Caco-2 (cell line): Measurements from ENCODE around the gene LYZL6. TPM values are rescaled to one million over a fixed set of nuclear protein-coding genes. Genes with fewer than 3 reads are reported as not detected.

ENCODE experiments used
- BruUV-seq: library from RNA; stranded (reverse); fragments of 400-500 nt; replicated peaks from 2 replicates; lab custom pipeline; 2021; lab: Mats Ljungman, UMichigan
- CTCF ChIA-PET: fragments of 300-600 bp; sonication (Branson Sonifier 250); formaldehyde crosslinking; loops from one replicate; lab custom pipeline; 2022; ENCODE audit warnings: antibody characterized with exemption; lab: Charles Lee
- POLR2A ChIA-PET: fragments of 300-600 bp; sonication (Branson Sonifier 250); formaldehyde crosslinking; loops from one replicate; lab custom pipeline; 2022; ENCODE audit warnings: antibody characterized with exemption; lab: Charles Lee
- DNase-seq, 2 experiments: peaks; one replicate each; pipeline versions ENCODE4 v3.0.0 to v3.0.0-alpha.2; 2020 to 2022
- H3K27me3 ChIP-seq: replicated peaks from 2 replicates; pipeline ENCODE4 v1.6.0; 2011; ENCODE audit warnings: low read length; ENCODE audit not compliant: control insufficient read depth, insufficient read depth
- H3K36me3 ChIP-seq: 2 replicates; pipeline ENCODE4 v1.5.1; 2011; ENCODE audit warnings: low read length; ENCODE audit not compliant: control insufficient read depth, insufficient read depth
- H3K4me1 ChIP-seq: fragments of 250-450 bp; sonication (Bioruptor Pico); 2 replicates; pipeline ENCODE4 v1.5.1; 2020; ENCODE audit warnings: mild to moderate bottlenecking
- H3K4me3 ChIP-seq: 2 replicates; pipeline ENCODE4 v1.5.1; 2011; ENCODE audit warnings: low read depth, mild to moderate bottlenecking, control low read depth, low read length
- H3K9me3 ChIP-seq: fragments of 250-450 bp; sonication (Bioruptor Pico); 2 replicates; pipeline ENCODE4 v1.5.1; 2020; ENCODE audit warnings: mild to moderate bottlenecking, moderate library complexity
- H3K27ac Mint-ChIP-seq: one replicate; pipeline ENCODE4 v1.8.0; 2022; ENCODE audit warnings: mixed read lengths; ENCODE audit not compliant: unreplicated experiment
- H3K27me3 Mint-ChIP-seq: one replicate; pipeline ENCODE4 v1.8.0; 2022; ENCODE audit warnings: mixed read lengths; ENCODE audit not compliant: insufficient read depth, unreplicated experiment
- H3K36me3 Mint-ChIP-seq: one replicate; pipeline ENCODE4 v1.8.0; 2022; ENCODE audit warnings: mild to moderate bottlenecking, mixed read lengths; ENCODE audit not compliant: insufficient read depth, unreplicated experiment
- H3K4me1 Mint-ChIP-seq: one replicate; pipeline ENCODE4 v1.8.0; 2022; ENCODE audit warnings: low read depth, mixed read lengths; ENCODE audit not compliant: unreplicated experiment
- H3K4me3 Mint-ChIP-seq: one replicate; pipeline ENCODE4 v1.8.0; 2022; ENCODE audit warnings: mild to moderate bottlenecking, moderate library complexity, mixed read lengths; ENCODE audit not compliant: unreplicated experiment
- H3K9me3 Mint-ChIP-seq: one replicate; pipeline ENCODE4 v1.8.0; 2022; ENCODE audit warnings: mixed read lengths; ENCODE audit not compliant: unreplicated experiment
- CTCF ChIP-seq, 2 experiments: fragments of 200-600 bp in 1 of 2; IDR thresholded peaks; 1 replicate in 1 of 2; 2 replicates in 1 of 2; pipeline versions ENCODE4 v1.5.1 to v1.8.0; 2011 to 2022; ENCODE audit warnings: antibody characterized with exemption in 1 of 2, control low read depth in 1 of 2, inconsistent platforms in 1 of 2, low read depth in 1 of 2, low read length in 1 of 2, mild to moderate bottlenecking in 1 of 2, moderate library complexity in 1 of 2; ENCODE audit not compliant: insufficient read depth in 1 of 2, severe bottlenecking in 1 of 2, unreplicated experiment in 1 of 2
- intact Hi-C: fragments of 100-400 bp; cut with micrococcal nuclease; formaldehyde crosslinking; loops from one replicate; pipeline ENCODE4 v1.10.0; 2022; ENCODE audit not compliant: unreplicated experiment
- total RNA-seq: library from RNA; stranded (reverse); gene quantifications from 2 replicates; pipeline ENCODE4 v1.2.3, GENCODE V29; 2022

LYZL6 gene
- total RNA-seq, 1 experiment from 2014 or later = not detected

- H3K4me1 Mint-ChIP-seq = peaks cover 20% of the 10 kb centered on the region
- POLR2A ChIA-PET = no interaction called here
- no peak overlapping the region for H3K4me3 Mint-ChIP-seq
- peaks cover 3% of the 10 kb centered on the region; the same call in 1 of the 2 replicates for H3K4me1 ChIP-seq
- CTCF ChIA-PET = interaction anchor here (1.1 kb wide), 1 partner anchor 168 kb away, joined by 3 read pairs; no protein-coding TSS in a partner anchor
- no peaks in the 10 kb centered on the region for H3K36me3 ChIP-seq
- TF ChIP-seq CTCF (IDR thresholded peaks at IDR 0.05; ENCODE audit: insufficient read depth in 1 of 2, low read depth in 1 of 2, low read length in 1 of 2, severe bottlenecking in 1 of 2, unreplicated experiment in 1 of 2) = no peak
- no peak for DNase-seq
- H3K9me3 ChIP-seq = no peaks in the 10 kb centered on the region
- BruUV-seq = no TSS peak
- no peak overlapping the region for H3K27ac Mint-ChIP-seq
- H3K4me3 ChIP-seq = no peak overlapping the region
- no peaks in the 10 kb centered on the region for H3K27me3 ChIP-seq
- H3K9me3 Mint-ChIP-seq = no peaks in the 10 kb centered on the region
- peaks cover 7% of the 10 kb centered on the region for H3K36me3 Mint-ChIP-seq
- intact Hi-C loops = loop anchor here (5.0 kb wide), 1 partner anchor 85 kb away; no protein-coding TSS in a partner anchor
- no peaks in the 10 kb centered on the region for H3K27me3 Mint-ChIP-seq
Observed at GRCh38 chr17:35931794-35932425, 11.6 kb downstream of the LYZL6 start.

- no peaks in the 10 kb centered on the region for H3K9me3 Mint-ChIP-seq
- Histone ChIP-seq H3K9me3 (no peaks in the 10 kb centered on the region), H3K4me1 (peaks cover 3% of the 10 kb centered on the region; the same call in 1 of the 2 replicates), H3K27me3 (no peaks in the 10 kb centered on the region), H3K36me3 (no peaks in the 10 kb centered on the region), H3K4me3 (peak within 1 kb of the TSS; percentile 49)
- H3K4me3 Mint-ChIP-seq = peak within 1 kb of the TSS; percentile 95
- peak within 1 kb of the TSS; percentile 80 for H3K27ac Mint-ChIP-seq
- no peak for TF ChIP-seq CTCF (IDR thresholded peaks at IDR 0.05; ENCODE audit: insufficient read depth in 1 of 2, low read depth in 1 of 2, low read length in 1 of 2, severe bottlenecking in 1 of 2, unreplicated experiment in 1 of 2)
- peak; percentile 93 to 94 for DNase-seq
- POLR2A ChIA-PET = interaction anchor here (0.5 to 0.8 kb wide), 2 partner anchors 122 to 587 kb away, joined by 3 to 4 read pairs; partner anchors contain the start of gene TAF15
- CTCF ChIA-PET = interaction anchor here (0.9 kb wide), 1 partner anchor 81 kb away, joined by 3 read pairs; no protein-coding TSS in a partner anchor
- H3K4me1 Mint-ChIP-seq = peaks cover 20% of the 10 kb centered on the region
- peaks cover 7% of the 10 kb centered on the region for H3K36me3 Mint-ChIP-seq
- TSS peak; percentile 78 for BruUV-seq
- no peaks in the 10 kb centered on the region for H3K27me3 Mint-ChIP-seq
- intact Hi-C loops = loop anchor here (5.0 kb wide), 1 partner anchor 83 kb away; no protein-coding TSS in a partner anchor
Observed at GRCh38 chr17:35930211-35931065, 13.1 kb downstream of the LYZL6 start, which contains the start of gene RDM1. RDM1 (minus strand) TSS chr17:35930773; CDS start chr17:35930727, 46 bp downstream.

GRCh38 chr17:35927714-35928113 lies 15.8 kb downstream of the LYZL6 start:
- POLR2A ChIA-PET = no interaction called here
- Mint-ChIP-seq H3K9me3 (no peaks in the 10 kb centered on the region), H3K27ac (no peak overlapping the region), H3K36me3 (peaks cover 7% of the 10 kb centered on the region), H3K27me3 (no peaks in the 10 kb centered on the region), H3K4me1 (peaks cover 20% of the 10 kb centered on the region), H3K4me3 (peak overlapping the region; percentile 46)
- CTCF ChIA-PET = no interaction called here
- no peak for TF ChIP-seq CTCF (IDR thresholded peaks at IDR 0.05; ENCODE audit: insufficient read depth in 1 of 2, low read depth in 1 of 2, low read length in 1 of 2, severe bottlenecking in 1 of 2, unreplicated experiment in 1 of 2)
- H3K4me3 ChIP-seq = no peak overlapping the region
- intact Hi-C loops = no loop called here
- no peak for DNase-seq
- H3K4me1 ChIP-seq = peaks cover 3% of the 10 kb centered on the region; the same call in 1 of the 2 replicates
- H3K36me3 ChIP-seq = no peaks in the 10 kb centered on the region
- no peaks in the 10 kb centered on the region for H3K27me3 ChIP-seq
- H3K9me3 ChIP-seq = no peaks in the 10 kb centered on the region
- BruUV-seq = no TSS peak
